Skeletal muscle tissue (tissue), 4 donors: ENCODE results near the gene TMTC3. TPM values are rescaled to one million over a fixed set of nuclear protein-coding genes. Genes with fewer than 3 reads are reported as not detected.

ENCODE experiments used
- H3K27ac ChIP-seq: one replicate; pipeline ENCODE4 v1.7.0; 2013; ENCODE audit warnings: mild to moderate bottlenecking, low read depth, low read length, inconsistent platforms
- H3K27me3 ChIP-seq, 3 donors: one replicate each; pipeline ENCODE4 v1.7.0; 2013; ENCODE audit warnings: low read length in 3 of 3; ENCODE audit not compliant: control insufficient read depth in 3 of 3, insufficient read depth in 3 of 3
- H3K36me3 ChIP-seq, 3 donors: one replicate each; pipeline ENCODE4 v1.7.0; 2013; ENCODE audit warnings: low read length in 3 of 3; ENCODE audit not compliant: control insufficient read depth in 3 of 3, insufficient read depth in 3 of 3
- H3K4me1 ChIP-seq, 3 donors: one replicate each; pipeline ENCODE4 v1.7.0; 2013; ENCODE audit warnings: low read length in 3 of 3, mild to moderate bottlenecking in 3 of 3; ENCODE audit not compliant: control insufficient read depth in 3 of 3, insufficient read depth in 3 of 3
- H3K4me3 ChIP-seq, 3 donors: one replicate each; pipeline ENCODE4 v1.7.0; 2013; ENCODE audit warnings: low read length in 3 of 3
- H3K9ac ChIP-seq, 3 donors: one replicate each; pipeline ENCODE4 v1.7.0; 2013; ENCODE audit warnings: low read length in 3 of 3, mild to moderate bottlenecking in 3 of 3, moderate library complexity in 2 of 3, low read depth in 1 of 3
- H3K9me3 ChIP-seq, 3 donors: one replicate each; pipeline ENCODE4 v1.7.0; 2013; ENCODE audit warnings: low read length in 3 of 3; ENCODE audit not compliant: control insufficient read depth in 3 of 3
- total RNA-seq: library from RNA; depleted of rRNA; stranded (reverse); fragments of >200 nt; gene quantifications from one replicate; pipeline ENCODE4 v1.2.3, GENCODE V29; 2014
- donor health status: Osteomylitis.

The TMTC3 gene
- total RNA-seq, 1 donor from 2014 or later, result 13.6 TPM

GRCh38 chr12:88156075-88156654 is 14.1 kb downstream of the TMTC3 start:
- Histone ChIP-seq H3K27ac (no peak overlapping the region), H3K27me3 (no peaks in the 10 kb centered on the region), H3K36me3 (peaks cover 0 to 3% (median 3%) of the 10 kb centered on the region in 3 donors), H3K9ac (no peak overlapping the region), H3K4me3 (no peak overlapping the region), H3K4me1 (no peaks in the 10 kb centered on the region), H3K9me3 (no peaks in the 10 kb centered on the region)

GRCh38 chr12:88163371-88163770 is 21.3 kb downstream of the TMTC3 start:
- Histone ChIP-seq H3K27ac (no peak overlapping the region), H3K4me1 (no peaks in the 10 kb centered on the region), H3K4me3 (no peak overlapping the region), H3K9me3 (no peaks in the 10 kb centered on the region), H3K9ac (no peak overlapping the region), H3K27me3 (no peaks in the 10 kb centered on the region), H3K36me3 (peaks cover 8 to 21% (median 20%) of the 10 kb centered on the region in 3 donors)

DNA sequence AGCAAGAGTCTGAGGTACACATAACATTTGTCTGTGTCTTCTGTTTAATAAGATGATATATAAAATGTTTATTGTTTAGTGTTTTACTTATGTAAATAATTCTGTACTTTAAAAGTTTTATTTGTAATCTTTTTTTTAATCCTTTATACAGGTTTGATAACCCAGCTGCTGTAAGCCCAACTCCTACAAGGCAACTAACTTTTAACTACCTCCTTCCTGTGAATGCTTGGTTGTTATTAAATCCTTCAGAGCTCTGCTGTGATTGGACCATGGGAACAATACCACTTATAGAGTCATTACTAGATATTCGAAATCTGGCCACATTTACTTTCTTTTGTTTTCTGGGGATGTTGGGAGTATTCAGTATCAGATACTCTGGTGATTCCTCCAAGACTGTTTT is 24.1 kb downstream of the TMTC3 start:
- Histone ChIP-seq H3K9me3 (no peaks in the 10 kb centered on the region), H3K9ac (no peak overlapping the region), H3K4me1 (no peaks in the 10 kb centered on the region), H3K27me3 (no peaks in the 10 kb centered on the region), H3K27ac (no peak overlapping the region), H3K4me3 (no peak overlapping the region), H3K36me3 (peaks cover 8 to 20% (median 18%) of the 10 kb centered on the region in 3 donors)

DNA sequence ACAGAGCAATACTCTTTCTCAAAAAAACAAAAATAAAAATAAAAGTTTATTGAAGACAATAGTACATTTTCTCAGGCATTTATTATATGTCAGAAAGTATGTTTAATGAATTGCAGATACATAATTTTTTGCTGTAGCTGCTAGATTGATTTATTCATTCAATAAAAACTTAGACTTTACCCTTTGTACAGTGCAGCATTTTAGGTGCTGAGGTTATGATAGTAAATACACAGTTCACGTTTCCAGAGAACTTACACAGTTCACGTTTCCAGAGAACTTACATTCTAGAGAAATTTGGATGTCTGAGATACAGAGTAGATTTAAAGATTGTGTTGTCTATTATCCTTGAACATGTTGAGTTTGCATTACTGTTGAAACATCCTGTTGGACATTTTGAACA is 25.3 kb downstream of the TMTC3 start:
- no peak overlapping the region for H3K27ac ChIP-seq
- no peak overlapping the region for H3K4me3 ChIP-seq
- no peaks in the 10 kb centered on the region for H3K27me3 ChIP-seq
- no peaks in the 10 kb centered on the region for H3K9me3 ChIP-seq
- H3K36me3 ChIP-seq, result peaks cover 8 to 18% (median 17%) of the 10 kb centered on the region in 3 donors
- H3K4me1 ChIP-seq, result no peaks in the 10 kb centered on the region
- no peak overlapping the region for H3K9ac ChIP-seq

DNA sequence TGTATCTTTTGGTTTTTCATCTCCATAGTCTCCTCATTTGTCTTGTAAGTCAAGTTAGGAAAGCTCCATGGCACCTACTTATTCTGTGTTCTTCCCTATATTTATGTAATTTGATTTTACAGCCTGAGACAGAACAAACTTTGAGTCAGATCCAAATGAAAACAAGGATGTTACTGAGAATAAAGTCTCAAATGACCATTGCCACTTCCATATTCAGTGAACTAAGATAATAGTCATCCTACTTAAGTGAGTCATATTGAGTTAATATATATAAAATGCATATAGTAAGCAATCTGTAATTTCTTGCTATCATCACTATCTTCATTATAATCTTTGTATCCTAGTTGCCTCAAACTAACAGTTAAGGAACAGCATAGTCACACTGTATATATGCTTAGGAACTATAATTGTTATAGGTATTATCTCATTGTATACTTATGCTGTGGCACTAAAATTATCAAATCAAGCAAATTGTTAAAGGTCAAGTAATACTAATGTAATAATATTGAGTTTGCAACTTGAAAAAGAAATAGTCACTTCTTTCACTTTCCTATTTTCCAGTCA is 30.8 kb downstream of the TMTC3 start:
- Histone ChIP-seq H3K4me1 (no peaks in the 10 kb centered on the region), H3K9me3 (no peaks in the 10 kb centered on the region), H3K4me3 (no peak overlapping the region), H3K9ac (no peak overlapping the region), H3K27me3 (no peaks in the 10 kb centered on the region), H3K27ac (no peak overlapping the region), H3K36me3 (peaks cover under 1 to 35% (median 11%) of the 10 kb centered on the region in 3 donors)

GRCh38 chr12:88175544-88175943 is 33.4 kb downstream of the TMTC3 start:
- no peaks in the 10 kb centered on the region for H3K4me1 ChIP-seq
- H3K27ac ChIP-seq, result no peak overlapping the region
- H3K4me3 ChIP-seq, result no peak overlapping the region
- H3K9me3 ChIP-seq, result no peaks in the 10 kb centered on the region
- no peak overlapping the region for H3K9ac ChIP-seq
- H3K36me3 ChIP-seq, result peaks cover 2 to 44% (median 18%) of the 10 kb centered on the region in 3 donors
- H3K27me3 ChIP-seq, result no peaks in the 10 kb centered on the region

- Histone ChIP-seq H3K4me3 (no peak overlapping the region), H3K4me1 (no peaks in the 10 kb centered on the region), H3K27ac (no peak overlapping the region), H3K9ac (no peak overlapping the region), H3K36me3 (peaks cover 2 to 36% (median 25%) of the 10 kb centered on the region in 3 donors), H3K27me3 (no peaks in the 10 kb centered on the region), H3K9me3 (no peaks in the 10 kb centered on the region)
These were observed 37.4 kb downstream of the TMTC3 start for GRCh38 chr12:88179436-88180014.

DNA sequence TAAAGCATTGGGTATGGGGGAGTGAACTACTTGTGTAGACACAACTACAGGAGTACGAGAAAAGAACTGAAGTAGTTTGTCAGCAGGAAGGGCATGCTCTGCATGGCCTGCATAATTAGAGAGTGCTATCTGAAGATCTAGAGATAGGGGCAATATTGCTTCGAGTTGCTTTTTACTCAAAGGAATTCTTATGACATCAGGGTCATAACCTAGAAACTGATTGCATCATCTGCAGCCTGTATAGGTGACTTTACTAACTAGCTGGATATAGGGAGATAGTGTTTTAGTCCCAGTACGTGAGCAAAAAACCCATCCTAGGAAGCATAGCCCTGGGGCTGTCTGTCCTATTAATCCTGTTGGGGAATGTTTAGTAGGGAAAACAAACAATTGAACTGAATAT is 39.8 kb downstream of the TMTC3 start:
- H3K9me3 ChIP-seq, result no peaks in the 10 kb centered on the region
- no peak overlapping the region for H3K4me3 ChIP-seq
- no peaks in the 10 kb centered on the region for H3K27me3 ChIP-seq
- H3K36me3 ChIP-seq, result peaks cover 2 to 22% (median 21%) of the 10 kb centered on the region in 3 donors
- no peak overlapping the region for H3K9ac ChIP-seq
- H3K27ac ChIP-seq, result no peak overlapping the region
- no peaks in the 10 kb centered on the region for H3K4me1 ChIP-seq

GRCh38 chr12:88182416-88182815 is 40.3 kb downstream of the TMTC3 start:
- Histone ChIP-seq H3K4me1 (no peaks in the 10 kb centered on the region), H3K9ac (no peak overlapping the region), H3K9me3 (no peaks in the 10 kb centered on the region), H3K4me3 (no peak overlapping the region), H3K27ac (no peak overlapping the region), H3K36me3 (peaks cover 2 to 21% (median 18%) of the 10 kb centered on the region in 3 donors), H3K27me3 (no peaks in the 10 kb centered on the region)

GRCh38 chr12:88184196-88184595 is 42.1 kb downstream of the TMTC3 start:
- Histone ChIP-seq H3K9ac (no peak overlapping the region), H3K9me3 (no peaks in the 10 kb centered on the region), H3K27me3 (no peaks in the 10 kb centered on the region), H3K4me3 (no peak overlapping the region), H3K27ac (no peak overlapping the region), H3K4me1 (no peaks in the 10 kb centered on the region), H3K36me3 (peaks cover 2 to 15% (median 9%) of the 10 kb centered on the region in 3 donors)
